Smooth muscle cell (in vitro differentiated cells): Measurements from ENCODE around the gene CELF2. TPM values are rescaled to one million over a fixed set of nuclear protein-coding genes. Genes with fewer than 3 reads are reported as not detected.

Experiments
- DNase-seq: peaks from one replicate; lab custom pipeline; 2025; ENCODE audit not compliant: unreplicated experiment; lab: John Stamatoyannopoulos, UW
- H2AFZ ChIP-seq: fragments of 200-600 bp; sonication (generic); 2 replicates; pipeline ENCODE4 v1.6.0; 2016; ENCODE audit warnings: antibody characterized with exemption, low read depth, mild to moderate bottlenecking
- H3F3A ChIP-seq: fragments of 200-600 bp; sonication (generic); 2 replicates; pipeline ENCODE4 v1.6.0; 2017; ENCODE audit warnings: antibody characterized with exemption, low read depth
- H3K27ac ChIP-seq: fragments of 200-600 bp; sonication (generic); 2 replicates; pipeline ENCODE4 v1.5.1; 2016; ENCODE audit warnings: low read depth, mild to moderate bottlenecking
- H3K27me3 ChIP-seq: fragments of 200-600 bp; sonication (generic); 2 replicates; pipeline ENCODE4 v1.6.1; 2016; ENCODE audit warnings: low read depth, mild to moderate bottlenecking
- H3K36me3 ChIP-seq: fragments of 200-600 bp; sonication (generic); 2 replicates; pipeline ENCODE4 v1.5.1; 2016; ENCODE audit warnings: low read depth
- H3K4me1 ChIP-seq: fragments of 200-600 bp; sonication (generic); 2 replicates; pipeline ENCODE4 v1.5.1; 2016; ENCODE audit warnings: low read depth
- H3K4me2 ChIP-seq: fragments of 200-600 bp; sonication (generic); 2 replicates; pipeline ENCODE4 v1.6.0; 2016; ENCODE audit warnings: mild to moderate bottlenecking
- H3K4me3 ChIP-seq: fragments of 200-600 bp; sonication (generic); 2 replicates; pipeline ENCODE4 v1.5.1; 2016; ENCODE audit warnings: mild to moderate bottlenecking
- H3K79me2 ChIP-seq: fragments of 200-600 bp; sonication (generic); 2 replicates; pipeline ENCODE4 v1.6.0; 2016; ENCODE audit warnings: low read depth, mild to moderate bottlenecking
- H3K9ac ChIP-seq: fragments of 200-600 bp; sonication (generic); 2 replicates; pipeline ENCODE4 v1.6.0; 2016; ENCODE audit warnings: low read depth
- H3K9me3 ChIP-seq: fragments of 200-600 bp; sonication (generic); replicated peaks from 2 replicates; pipeline ENCODE4 v1.5.1; 2016; ENCODE audit warnings: low read depth
- H4K20me1 ChIP-seq: fragments of 200-600 bp; sonication (generic); 2 replicates; pipeline ENCODE4 v1.6.0; 2016; ENCODE audit warnings: low read depth
- CTCF ChIP-seq: fragments of 200-600 bp; sonication (generic); IDR thresholded peaks from 2 replicates; pipeline ENCODE4 v1.5.1; 2017; ENCODE audit warnings: borderline replicate concordance, mild to moderate bottlenecking, antibody characterized with exemption; ENCODE audit not compliant: insufficient read depth, poor library complexity, severe bottlenecking
- WGBS: methylation state at CpG from one replicate; pipeline ENCODE4 v1.1.7; 2016; ENCODE audit warnings: low lambda C conversion rate; 5-methylcytosine and 5-hydroxymethylcytosine counted together
- polyA plus RNA-seq: library from polyadenylated mRNA; unstranded; fragments of >200 nt; fragmentation: Nextera tagmentation; extraction: Ambion mirVana; gene quantifications from 2 replicates; pipeline ENCODE4 v1.2.1, GENCODE V29; 2016
- total RNA-seq: library from RNA; depleted of rRNA; stranded (reverse); fragments of >200 nt; gene quantifications from 2 replicates; pipeline ENCODE4 v1.2.3, GENCODE V29; 2014

The CELF2 gene
- total and polyA plus RNA-seq, 2 experiments from 2014 or later: 3.0 to 4.7 TPM

GRCh38 chr10:11290156-11290890, 272.7 kb downstream of the CELF2 start:
- Histone ChIP-seq H3K27ac (no peak overlapping the region), H3K9me3 (no peaks in the 10 kb centered on the region), H3K79me2 (no peaks in the 10 kb centered on the region), H4K20me1 (no peaks in the 10 kb centered on the region), H3F3A (no peaks in the 10 kb centered on the region), H3K27me3 (no peaks in the 10 kb centered on the region), H2AFZ (no peak overlapping the region), H3K9ac (no peak overlapping the region), H3K36me3 (no peaks in the 10 kb centered on the region), H3K4me1 (no peaks in the 10 kb centered on the region), H3K4me2 (no peak overlapping the region), H3K4me3 (no peak overlapping the region)
- no peak for TF ChIP-seq CTCF
- 96% methylated on average over 24 of the region's 24 CpGs for WGBS
- DNase-seq: no peak

- WGBS: 95% methylated on average over 14 of the region's 14 CpGs
- DNase-seq: no peak
Measured at GRCh38 chr10:11292576-11293302, 275.1 kb downstream of the CELF2 start.

GRCh38 chr10:11293332-11293731, 275.7 kb downstream of the CELF2 start:
- 91% methylated on average over 7 of the region's 7 CpGs for WGBS

More at GRCh38 chr10:11292576-11293302, 275.1 kb downstream of the CELF2 start:
- H3K9me3 ChIP-seq: no peaks in the 10 kb centered on the region
- H2AFZ ChIP-seq: no peak overlapping the region
- H3K4me3 ChIP-seq: no peak overlapping the region
- TF ChIP-seq CTCF: no peak
- H3F3A ChIP-seq: no peaks in the 10 kb centered on the region
- no peak overlapping the region for H3K9ac ChIP-seq
- H3K27ac ChIP-seq: no peak overlapping the region
- H3K4me1 ChIP-seq: no peaks in the 10 kb centered on the region
- H3K27me3 ChIP-seq: no peaks in the 10 kb centered on the region
- H3K4me2 ChIP-seq: no peak overlapping the region
- H3K79me2 ChIP-seq: no peaks in the 10 kb centered on the region
- H3K36me3 ChIP-seq: no peaks in the 10 kb centered on the region
- H4K20me1 ChIP-seq: no peaks in the 10 kb centered on the region

More at GRCh38 chr10:11293332-11293731, 275.7 kb downstream of the CELF2 start:
- DNase-seq: no peak
- Histone ChIP-seq H3K4me2 (no peak overlapping the region), H3K79me2 (no peaks in the 10 kb centered on the region), H4K20me1 (no peaks in the 10 kb centered on the region), H3K36me3 (no peaks in the 10 kb centered on the region), H3K9me3 (no peaks in the 10 kb centered on the region), H3K27me3 (no peaks in the 10 kb centered on the region), H2AFZ (no peak overlapping the region), H3F3A (no peaks in the 10 kb centered on the region), H3K27ac (no peak overlapping the region), H3K4me1 (no peaks in the 10 kb centered on the region), H3K4me3 (no peak overlapping the region), H3K9ac (no peak overlapping the region)
- no peak for TF ChIP-seq CTCF
